Glutamatergic neuron (in vitro differentiated cells): ENCODE results near the gene LPCAT4. TPM values are rescaled to one million over a fixed set of nuclear protein-coding genes. Genes with fewer than 3 reads are reported as not detected.
"Not testable (repeated sequence)": the region's sequence is repeated elsewhere in the genome, so short reads cannot be mapped to it uniquely, and the experiment has no call there.

Experiments used
- DNase-seq: peaks from one replicate; pipeline ENCODE4 v3.0.0; 2022
- H3K27ac Mint-ChIP-seq: one replicate; pipeline ENCODE4 v1.8.0; 2020; ENCODE audit warnings: mild to moderate bottlenecking, mixed read lengths, inconsistent platforms; ENCODE audit not compliant: unreplicated experiment
- H3K27me3 Mint-ChIP-seq: one replicate; pipeline ENCODE4 v1.8.0; 2020; ENCODE audit warnings: mild to moderate bottlenecking, moderate library complexity, mixed read lengths, inconsistent platforms; ENCODE audit not compliant: unreplicated experiment
- H3K36me3 Mint-ChIP-seq: one replicate; pipeline ENCODE4 v1.8.0; 2020; ENCODE audit warnings: mild to moderate bottlenecking, mixed read lengths, inconsistent platforms; ENCODE audit not compliant: unreplicated experiment
- H3K4me1 Mint-ChIP-seq: one replicate; pipeline ENCODE4 v1.8.0; 2020; ENCODE audit warnings: mild to moderate bottlenecking, low read depth, mixed read lengths, inconsistent platforms; ENCODE audit not compliant: unreplicated experiment
- H3K4me3 Mint-ChIP-seq: one replicate; pipeline ENCODE4 v1.8.0; 2020; ENCODE audit warnings: mild to moderate bottlenecking, mixed read lengths, inconsistent platforms; ENCODE audit not compliant: unreplicated experiment
- H3K9me3 Mint-ChIP-seq: one replicate; pipeline ENCODE4 v1.8.0; 2020; ENCODE audit warnings: mild to moderate bottlenecking, moderate library complexity, mixed read lengths, inconsistent platforms; ENCODE audit not compliant: unreplicated experiment
- total RNA-seq: library from RNA; stranded (reverse); fragmentation: NEBNext Ultra II Directional; extraction: Animal tissue kit (Norgen Biotek cat#: 25700); gene quantifications from one replicate; pipeline ENCODE4 v1.2.1, GENCODE V29; 2021; ENCODE audit not compliant: unreplicated experiment
- TF ChIP-seq, protein P1 (sequence below): fragments of 200-600 bp; sonication (generic); IDR thresholded peaks from one replicate; pipeline ENCODE4 v1.5.0; 2021; ENCODE audit not compliant: partially characterized antibody, unreplicated experiment

LPCAT4 gene
- total RNA-seq, 1 donor from 2014 or later = 107 TPM

DNA sequence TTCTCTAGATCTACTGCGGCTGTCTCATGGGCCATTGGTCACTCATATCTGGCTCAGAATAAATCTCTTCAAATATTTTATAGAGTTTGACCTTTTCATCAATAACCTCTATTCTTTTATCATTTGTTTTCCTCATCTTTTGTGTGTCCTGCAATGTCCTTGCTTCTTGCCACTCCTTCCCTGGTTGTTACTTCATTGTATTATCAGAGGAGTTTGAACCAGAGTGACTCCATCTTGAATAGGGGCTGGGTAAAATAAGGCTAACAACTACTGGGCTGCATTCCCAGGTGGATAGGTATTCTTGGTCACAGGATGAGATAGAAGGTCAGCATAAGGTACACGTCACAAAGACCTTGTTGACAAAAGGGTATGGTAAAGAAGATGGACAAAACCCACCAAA is 9.9 kb upstream of the LPCAT4 start:
- Mint-ChIP-seq H3K9me3 (no peaks in the 10 kb centered on the region), H3K27ac (no peak overlapping the region), H3K4me3 (no peak overlapping the region), H3K36me3 (peaks cover 5% of the 10 kb centered on the region), H3K4me1 (no peaks in the 10 kb centered on the region), H3K27me3 (no peaks in the 10 kb centered on the region)
- no peak for DNase-seq
- TF ChIP-seq, protein P1, sequence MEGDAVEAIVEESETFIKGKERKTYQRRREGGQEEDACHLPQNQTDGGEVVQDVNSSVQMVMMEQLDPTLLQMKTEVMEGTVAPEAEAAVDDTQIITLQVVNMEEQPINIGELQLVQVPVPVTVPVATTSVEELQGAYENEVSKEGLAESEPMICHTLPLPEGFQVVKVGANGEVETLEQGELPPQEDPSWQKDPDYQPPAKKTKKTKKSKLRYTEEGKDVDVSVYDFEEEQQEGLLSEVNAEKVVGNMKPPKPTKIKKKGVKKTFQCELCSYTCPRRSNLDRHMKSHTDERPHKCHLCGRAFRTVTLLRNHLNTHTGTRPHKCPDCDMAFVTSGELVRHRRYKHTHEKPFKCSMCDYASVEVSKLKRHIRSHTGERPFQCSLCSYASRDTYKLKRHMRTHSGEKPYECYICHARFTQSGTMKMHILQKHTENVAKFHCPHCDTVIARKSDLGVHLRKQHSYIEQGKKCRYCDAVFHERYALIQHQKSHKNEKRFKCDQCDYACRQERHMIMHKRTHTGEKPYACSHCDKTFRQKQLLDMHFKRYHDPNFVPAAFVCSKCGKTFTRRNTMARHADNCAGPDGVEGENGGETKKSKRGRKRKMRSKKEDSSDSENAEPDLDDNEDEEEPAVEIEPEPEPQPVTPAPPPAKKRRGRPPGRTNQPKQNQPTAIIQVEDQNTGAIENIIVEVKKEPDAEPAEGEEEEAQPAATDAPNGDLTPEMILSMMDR = no peak

DNA sequence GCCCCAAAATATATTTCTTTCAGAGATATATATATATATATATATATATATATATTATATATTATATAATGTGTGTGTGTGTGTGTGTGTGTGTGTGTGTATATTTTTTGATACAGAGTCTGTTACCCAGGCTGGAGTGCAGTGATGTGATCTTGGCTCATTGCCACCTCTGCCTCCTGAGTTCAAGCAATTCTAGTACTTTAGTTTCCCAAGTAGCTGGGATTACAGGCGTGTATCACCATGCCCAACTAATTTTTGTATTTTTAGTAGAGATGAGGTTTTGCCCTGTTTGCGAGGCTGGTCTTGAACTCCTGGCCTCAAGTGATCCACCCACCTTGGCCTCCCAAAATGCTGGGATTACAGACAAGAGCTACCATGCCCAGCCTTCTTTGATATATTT is 8.5 kb upstream of the LPCAT4 start:
- not testable (repeated sequence) for H3K36me3 Mint-ChIP-seq, H3K27ac Mint-ChIP-seq, H3K4me3 Mint-ChIP-seq, DNase-seq, H3K9me3 Mint-ChIP-seq, H3K4me1 Mint-ChIP-seq, H3K27me3 Mint-ChIP-seq

DNA sequence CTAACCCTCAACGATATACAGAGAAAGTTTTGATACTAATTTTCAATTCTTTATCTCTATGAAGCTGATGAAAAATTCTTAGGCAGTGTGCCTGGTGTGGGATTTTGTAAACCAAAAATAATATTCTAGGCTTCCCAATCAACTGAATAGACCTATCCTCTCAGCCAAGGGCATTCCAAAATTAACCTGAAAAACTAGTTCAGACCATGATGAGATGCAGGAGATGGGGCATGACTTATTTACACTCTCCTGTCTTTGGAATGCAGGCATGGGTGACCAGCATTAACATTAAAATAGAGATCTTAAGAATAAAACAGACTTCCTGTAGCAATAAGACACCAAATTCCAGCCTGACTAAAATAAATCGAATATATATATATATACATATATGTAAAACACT is 7.8 kb upstream of the LPCAT4 start:
- TF ChIP-seq, protein P1 = no peak
- H3K4me1 Mint-ChIP-seq = no peaks in the 10 kb centered on the region
- H3K36me3 Mint-ChIP-seq = peaks cover 5% of the 10 kb centered on the region
- H3K9me3 Mint-ChIP-seq = no peaks in the 10 kb centered on the region
- H3K27me3 Mint-ChIP-seq = no peaks in the 10 kb centered on the region
- no peak overlapping the region for H3K4me3 Mint-ChIP-seq
- H3K27ac Mint-ChIP-seq = no peak overlapping the region
- DNase-seq = no peak

DNA sequence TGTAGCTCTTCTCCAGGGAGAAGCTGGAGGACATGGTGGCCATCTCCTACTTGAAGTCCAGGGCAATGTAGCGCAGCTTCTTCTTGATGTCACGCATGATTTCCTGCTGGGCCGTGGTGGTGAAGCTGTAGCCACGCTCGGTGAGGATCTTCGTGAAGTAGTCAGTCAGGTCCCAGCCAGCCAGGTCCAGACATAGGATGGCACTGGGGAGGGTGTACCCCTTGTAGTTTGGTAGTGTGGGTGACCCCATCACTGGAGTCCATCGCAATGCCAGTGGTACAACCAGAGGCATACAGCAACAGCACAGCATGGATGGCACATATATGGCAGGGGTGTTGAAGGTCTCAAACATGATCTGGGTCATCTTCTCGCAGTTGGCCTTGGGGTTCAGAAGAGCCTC is 7.0 kb upstream of the LPCAT4 start:
- no peak for DNase-seq
- Mint-ChIP-seq H3K27me3 (no peaks in the 10 kb centered on the region), H3K9me3 (no peaks in the 10 kb centered on the region), H3K36me3 (peaks cover 5% of the 10 kb centered on the region), H3K4me1 (no peaks in the 10 kb centered on the region), H3K4me3 (no peak overlapping the region), H3K27ac (no peak overlapping the region)
- TF ChIP-seq, protein P1 = no peak

DNA sequence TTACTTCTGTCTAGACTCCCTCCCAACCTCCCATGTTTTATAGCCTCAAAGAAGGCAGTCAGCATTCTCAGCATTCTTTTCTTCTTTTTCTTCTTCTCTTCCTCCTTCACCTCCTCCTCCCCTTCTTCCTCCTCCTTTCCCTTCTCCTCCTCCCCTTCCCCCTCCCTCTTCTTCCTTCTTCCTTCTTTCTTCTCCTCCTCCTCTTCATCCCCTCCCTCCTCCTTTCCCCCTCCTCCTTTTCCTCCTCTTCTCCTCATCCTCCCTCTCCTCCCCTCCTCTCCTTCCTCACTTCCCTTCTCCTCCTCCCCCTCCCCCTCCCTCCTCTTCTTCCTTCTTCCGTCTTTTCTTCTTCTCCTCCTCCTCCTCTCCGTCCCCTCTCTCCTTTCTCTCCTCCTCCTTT is 3.6 kb upstream of the LPCAT4 start:
- Mint-ChIP-seq H3K27me3 (peaks cover 6% of the 10 kb centered on the region), H3K4me1 (peaks cover 7% of the 10 kb centered on the region), H3K36me3 (peaks cover 5% of the 10 kb centered on the region), H3K9me3 (peaks cover 4% of the 10 kb centered on the region), H3K4me3 (no peak overlapping the region), H3K27ac (no peak overlapping the region)
- TF ChIP-seq, protein P1 = no peak
- DNase-seq = no peak

DNA sequence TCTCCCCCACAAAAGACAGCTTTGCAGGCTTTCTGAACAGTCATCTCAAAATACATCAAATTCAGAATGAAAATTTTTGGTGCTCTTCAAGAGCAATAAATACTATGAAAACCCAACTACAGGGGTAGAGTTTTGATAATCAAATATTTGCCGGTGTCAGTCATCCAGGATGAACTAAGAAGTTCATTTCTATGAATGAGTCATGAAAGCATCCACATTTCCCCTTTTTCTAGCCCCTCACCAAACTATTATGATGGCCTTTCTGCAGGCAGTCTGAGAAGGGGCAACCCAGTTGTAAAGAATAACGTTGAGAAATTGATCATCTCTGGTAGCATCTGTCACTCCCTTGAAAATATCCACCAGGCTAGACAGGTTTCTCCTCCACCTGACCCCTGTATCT is 3.1 kb upstream of the LPCAT4 start:
- Mint-ChIP-seq H3K27me3 (peaks cover 6% of the 10 kb centered on the region), H3K4me1 (peaks cover 8% of the 10 kb centered on the region), H3K4me3 (no peak overlapping the region), H3K27ac (no peak overlapping the region), H3K9me3 (peaks cover 4% of the 10 kb centered on the region), H3K36me3 (peaks cover 5% of the 10 kb centered on the region)
- no peak for DNase-seq
- TF ChIP-seq, protein P1 = no peak
